Lower leg skin (tissue), 4 donors: ENCODE data around the gene ROR1. TPM values are rescaled to one million over a fixed set of nuclear protein-coding genes. Genes with fewer than 3 reads are reported as not detected.
"Not testable (repeated sequence)": the region's sequence is repeated elsewhere in the genome, so short reads cannot be mapped to it uniquely, and the experiment has no call there.

Source experiments
- DNase-seq, 2 donors: peaks; one replicate each; pipeline ENCODE4 v3.0.0-alpha.2; 2019; ENCODE audit warnings: low spot score in 2 of 2
- H3K4me3 ChIP-seq: fragments of 200-600 bp; sonication (generic); 2 replicates; pipeline ENCODE4 v1.5.1; 2017; ENCODE audit warnings: mild to moderate bottlenecking, low read depth; ENCODE audit not compliant: poor library complexity, severe bottlenecking
- POLR2A ChIP-seq, 2 donors: fragments of 450-650 bp; IDR thresholded peaks; one replicate each; pipeline ENCODE4 v1.6.1; 2016 to 2017; ENCODE audit warnings: antibody characterized with exemption in 2 of 2, mild to moderate bottlenecking in 1 of 2, moderate library complexity in 1 of 2
- WGBS, 2 donors: methylation state at CpG; one replicate each; pipeline ENCODE4 v1.1.5; 2018; 5-methylcytosine and 5-hydroxymethylcytosine counted together
- intact Hi-C: fragments of 100-400 bp; cut with DNase I; formaldehyde crosslinking; loops from one replicate; pipeline ENCODE4 v1.15.0; 2023; ENCODE audit warnings: low total_unique reads
- total RNA-seq, 4 donors: library from RNA; depleted of rRNA; stranded (reverse); fragments of >200 nt; gene quantifications; one replicate each; pipeline ENCODE4 v1.1.0, GENCODE V29; 2016
- TF ChIP-seq, protein P1 (sequence below), 3 donors: fragments of 450-650 bp; IDR thresholded peaks; one replicate each; pipeline ENCODE4 v1.5.1; 2016; ENCODE audit warnings: antibody characterized with exemption in 3 of 3, mild to moderate bottlenecking in 3 of 3, moderate library complexity in 2 of 3

Gene ROR1
- total RNA-seq, 4 donors from 2014 or later: 12.9 to 28.6 (median 22.5) TPM

GRCh38 chr1:63780565-63780964, 6.7 kb downstream of the ROR1 start:
- intact Hi-C loops: no loop called here
- no peak overlapping the region for H3K4me3 ChIP-seq
- TF ChIP-seq, protein P1, sequence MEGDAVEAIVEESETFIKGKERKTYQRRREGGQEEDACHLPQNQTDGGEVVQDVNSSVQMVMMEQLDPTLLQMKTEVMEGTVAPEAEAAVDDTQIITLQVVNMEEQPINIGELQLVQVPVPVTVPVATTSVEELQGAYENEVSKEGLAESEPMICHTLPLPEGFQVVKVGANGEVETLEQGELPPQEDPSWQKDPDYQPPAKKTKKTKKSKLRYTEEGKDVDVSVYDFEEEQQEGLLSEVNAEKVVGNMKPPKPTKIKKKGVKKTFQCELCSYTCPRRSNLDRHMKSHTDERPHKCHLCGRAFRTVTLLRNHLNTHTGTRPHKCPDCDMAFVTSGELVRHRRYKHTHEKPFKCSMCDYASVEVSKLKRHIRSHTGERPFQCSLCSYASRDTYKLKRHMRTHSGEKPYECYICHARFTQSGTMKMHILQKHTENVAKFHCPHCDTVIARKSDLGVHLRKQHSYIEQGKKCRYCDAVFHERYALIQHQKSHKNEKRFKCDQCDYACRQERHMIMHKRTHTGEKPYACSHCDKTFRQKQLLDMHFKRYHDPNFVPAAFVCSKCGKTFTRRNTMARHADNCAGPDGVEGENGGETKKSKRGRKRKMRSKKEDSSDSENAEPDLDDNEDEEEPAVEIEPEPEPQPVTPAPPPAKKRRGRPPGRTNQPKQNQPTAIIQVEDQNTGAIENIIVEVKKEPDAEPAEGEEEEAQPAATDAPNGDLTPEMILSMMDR (IDR thresholded peaks at IDR 0.05): no peak
- TF ChIP-seq POLR2A (IDR thresholded peaks at IDR 0.05): no peak
- no peak for DNase-seq
- WGBS, 2 donors: 71 to 77% methylated on average over 3 of the region's 3 CpGs

- no peak for TF ChIP-seq POLR2A (IDR thresholded peaks at IDR 0.05)
- TF ChIP-seq, protein P1 (IDR thresholded peaks at IDR 0.05): no peak
- H3K4me3 ChIP-seq: no peak overlapping the region
- no peak for DNase-seq
- WGBS, 2 donors: 90 to 91% methylated on average over 2 of the region's 2 CpGs
- intact Hi-C loops: no loop called here
Observed at GRCh38 chr1:63782982-63783381, 9.2 kb downstream of the ROR1 start.

GRCh38 chr1:63784083-63784482, 10.3 kb downstream of the ROR1 start:
- TF ChIP-seq, protein P1 (IDR thresholded peaks at IDR 0.05): no peak
- TF ChIP-seq POLR2A (IDR thresholded peaks at IDR 0.05): no peak
- no peak for DNase-seq
- intact Hi-C loops: no loop called here
- no peak overlapping the region for H3K4me3 ChIP-seq

- DNase-seq: no peak
- 86 to 90% methylated on average over 6 of the region's 6 CpGs for WGBS, 2 donors
- H3K4me3 ChIP-seq: no peak overlapping the region
- intact Hi-C loops: no loop called here
- TF ChIP-seq POLR2A (IDR thresholded peaks at IDR 0.05): no peak
- TF ChIP-seq, protein P1 (IDR thresholded peaks at IDR 0.05): no peak
Observed at GRCh38 chr1:63784489-63785390, 10.9 kb downstream of the ROR1 start.

DNA sequence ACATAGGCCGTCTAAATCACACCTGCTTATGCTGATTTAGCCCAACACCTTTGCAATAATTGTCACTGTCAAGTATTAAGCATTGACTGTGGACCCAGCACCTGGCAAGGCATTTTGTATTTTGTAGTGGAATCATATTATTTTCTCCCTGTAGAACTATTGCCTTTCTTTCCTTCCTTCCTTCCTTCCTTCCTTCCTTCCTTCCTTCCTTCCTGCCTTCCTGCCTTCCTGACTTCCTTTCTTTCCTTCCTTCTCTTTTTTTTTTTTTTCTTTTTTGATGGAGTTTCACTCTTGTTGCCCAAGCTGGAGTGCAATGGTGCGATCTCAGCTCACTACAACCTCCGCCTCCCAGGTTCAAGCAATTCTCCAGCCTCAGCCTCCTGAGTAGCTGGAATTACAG, 13.5 kb downstream of the ROR1 start:
- WGBS, 2 donors: 94 to 98% methylated on average over 3 of the region's 3 CpGs
- H3K4me3 ChIP-seq, DNase-seq, intact Hi-C loops: not testable (repeated sequence)

GRCh38 chr1:63787875-63788274, 14.1 kb downstream of the ROR1 start:
- TF ChIP-seq, protein P1 (IDR thresholded peaks at IDR 0.05): no peak
- TF ChIP-seq POLR2A (IDR thresholded peaks at IDR 0.05): no peak
- intact Hi-C loops: no loop called here
- DNase-seq: no peak
- H3K4me3 ChIP-seq: no peak overlapping the region
- WGBS, 2 donors: 47 to 58% methylated on average over 1 of the region's 1 CpG
